ENCODE measurements around the gene TAS2R3. TPM values are rescaled to one million over a fixed set of nuclear protein-coding genes. Genes with fewer than 3 reads are reported as not detected.

Gene TAS2R3
- total and polyA plus RNA-seq, 2 of the 13 experiments (the other 11 are each of a cell fraction or from before 2014, with no cell fraction given), result 0.74 to 1.1 TPM

DNA sequence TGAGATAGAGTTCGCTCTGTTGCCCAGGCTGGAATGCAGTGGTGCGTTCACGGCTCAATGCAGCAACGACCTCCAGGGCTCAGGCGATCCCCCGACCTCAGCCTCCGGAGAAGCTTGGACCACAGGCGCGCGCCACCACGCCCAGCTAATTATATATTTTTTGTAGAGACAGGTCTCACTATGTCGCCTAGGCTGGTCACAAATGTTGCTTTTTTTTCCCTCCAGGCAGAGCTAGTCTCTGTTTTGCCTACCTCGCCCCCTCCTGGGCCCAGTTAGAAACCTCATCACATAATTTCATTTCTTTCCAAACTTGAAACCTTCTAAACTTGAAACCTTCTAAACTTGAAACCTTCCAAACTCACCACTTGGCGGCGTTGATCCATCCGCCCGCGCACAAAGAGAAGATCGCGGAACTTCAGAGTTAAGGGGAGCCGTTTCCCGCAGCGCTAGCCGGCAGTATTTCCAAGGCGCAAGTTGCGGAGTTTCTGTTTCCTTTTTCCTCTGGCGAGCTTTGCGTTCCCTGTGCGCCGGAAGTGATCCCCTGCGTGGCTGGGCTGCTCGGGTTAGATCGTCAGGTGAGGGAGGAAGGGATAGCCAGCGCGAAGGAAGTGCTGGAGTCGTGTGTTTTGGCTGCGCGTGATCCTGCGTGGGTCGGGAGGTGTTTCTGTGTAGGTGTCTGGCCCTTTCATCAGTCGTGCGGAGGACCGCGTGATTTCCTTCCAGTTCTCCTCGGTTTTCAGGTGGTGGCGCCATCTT lies 25.9 kb upstream of the TAS2R3 start, which contains the start of gene SSBP1 (continued):
- TF ChIP-seq, protein P1, sequence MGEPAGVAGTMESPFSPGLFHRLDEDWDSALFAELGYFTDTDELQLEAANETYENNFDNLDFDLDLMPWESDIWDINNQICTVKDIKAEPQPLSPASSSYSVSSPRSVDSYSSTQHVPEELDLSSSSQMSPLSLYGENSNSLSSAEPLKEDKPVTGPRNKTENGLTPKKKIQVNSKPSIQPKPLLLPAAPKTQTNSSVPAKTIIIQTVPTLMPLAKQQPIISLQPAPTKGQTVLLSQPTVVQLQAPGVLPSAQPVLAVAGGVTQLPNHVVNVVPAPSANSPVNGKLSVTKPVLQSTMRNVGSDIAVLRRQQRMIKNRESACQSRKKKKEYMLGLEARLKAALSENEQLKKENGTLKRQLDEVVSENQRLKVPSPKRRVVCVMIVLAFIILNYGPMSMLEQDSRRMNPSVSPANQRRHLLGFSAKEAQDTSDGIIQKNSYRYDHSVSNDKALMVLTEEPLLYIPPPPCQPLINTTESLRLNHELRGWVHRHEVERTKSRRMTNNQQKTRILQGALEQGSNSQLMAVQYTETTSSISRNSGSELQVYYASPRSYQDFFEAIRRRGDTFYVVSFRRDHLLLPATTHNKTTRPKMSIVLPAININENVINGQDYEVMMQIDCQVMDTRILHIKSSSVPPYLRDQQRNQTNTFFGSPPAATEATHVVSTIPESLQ (CRISPR knock-in tag; conservative IDR thresholded peaks at IDR 0.05), result no peak
- TF ChIP-seq ZNF7 (CRISPR knock-in tag; IDR thresholded peaks at IDR 0.05) (no peak), SRSF9 (IDR thresholded peaks at IDR 0.05; ENCODE audit: borderline replicate concordance, insufficient read depth, low read depth, low read length, poor library complexity, severe bottlenecking) (no peak), FOXP1 (IDR thresholded peaks at IDR 0.05) (no peak), FOXP1 (CRISPR knock-in tag; IDR thresholded peaks at IDR 0.05) (peak; percentile 57; the same call in 1 of the 2 replicates), HNRNPLL (IDR thresholded peaks at IDR 0.05; ENCODE audit: low read depth, low read length, poor library complexity, severe bottlenecking) (peak; percentile 94), FOXA3 (CRISPR knock-in tag; IDR thresholded peaks at IDR 0.05) (peak; percentile 88), ZFY (CRISPR knock-in tag; IDR thresholded peaks at IDR 0.05) (peak; percentile 61; the same call in 1 of the 2 replicates), SUZ12 (IDR thresholded peaks at IDR 0.05; ENCODE audit: low read depth, low read length) (no peak), SIN3B (IDR thresholded peaks at IDR 0.05; ENCODE audit: low read length) (peak; percentile 88), SRSF1 (optimal IDR thresholded peaks at IDR 0.05; ENCODE audit: low read depth, low read length) (peak; percentile 27)
- TF ChIP-seq, protein P2, sequence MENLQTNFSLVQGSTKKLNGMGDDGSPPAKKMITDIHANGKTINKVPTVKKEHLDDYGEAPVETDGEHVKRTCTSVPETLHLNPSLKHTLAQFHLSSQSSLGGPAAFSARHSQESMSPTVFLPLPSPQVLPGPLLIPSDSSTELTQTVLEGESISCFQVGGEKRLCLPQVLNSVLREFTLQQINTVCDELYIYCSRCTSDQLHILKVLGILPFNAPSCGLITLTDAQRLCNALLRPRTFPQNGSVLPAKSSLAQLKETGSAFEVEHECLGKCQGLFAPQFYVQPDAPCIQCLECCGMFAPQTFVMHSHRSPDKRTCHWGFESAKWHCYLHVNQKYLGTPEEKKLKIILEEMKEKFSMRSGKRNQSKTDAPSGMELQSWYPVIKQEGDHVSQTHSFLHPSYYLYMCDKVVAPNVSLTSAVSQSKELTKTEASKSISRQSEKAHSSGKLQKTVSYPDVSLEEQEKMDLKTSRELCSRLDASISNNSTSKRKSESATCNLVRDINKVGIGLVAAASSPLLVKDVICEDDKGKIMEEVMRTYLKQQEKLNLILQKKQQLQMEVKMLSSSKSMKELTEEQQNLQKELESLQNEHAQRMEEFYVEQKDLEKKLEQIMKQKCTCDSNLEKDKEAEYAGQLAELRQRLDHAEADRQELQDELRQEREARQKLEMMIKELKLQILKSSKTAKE (CRISPR knock-in tag; IDR thresholded peaks at IDR 0.05; ENCODE audit: borderline replicate concordance), result no peak
- TF ChIP-seq, protein P3, sequence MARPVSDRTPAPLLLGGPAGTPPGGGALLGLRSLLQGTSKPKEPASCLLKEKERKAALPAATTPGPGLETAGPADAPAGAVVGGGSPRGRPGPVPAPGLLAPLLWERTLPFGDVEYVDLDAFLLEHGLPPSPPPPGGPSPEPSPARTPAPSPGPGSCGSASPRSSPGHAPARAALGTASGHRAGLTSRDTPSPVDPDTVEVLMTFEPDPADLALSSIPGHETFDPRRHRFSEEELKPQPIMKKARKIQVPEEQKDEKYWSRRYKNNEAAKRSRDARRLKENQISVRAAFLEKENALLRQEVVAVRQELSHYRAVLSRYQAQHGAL (CRISPR knock-in tag; IDR thresholded peaks at IDR 0.05; ENCODE audit: not compliant biosample characterization), result no peak
- TF ChIP-seq, protein P4, sequence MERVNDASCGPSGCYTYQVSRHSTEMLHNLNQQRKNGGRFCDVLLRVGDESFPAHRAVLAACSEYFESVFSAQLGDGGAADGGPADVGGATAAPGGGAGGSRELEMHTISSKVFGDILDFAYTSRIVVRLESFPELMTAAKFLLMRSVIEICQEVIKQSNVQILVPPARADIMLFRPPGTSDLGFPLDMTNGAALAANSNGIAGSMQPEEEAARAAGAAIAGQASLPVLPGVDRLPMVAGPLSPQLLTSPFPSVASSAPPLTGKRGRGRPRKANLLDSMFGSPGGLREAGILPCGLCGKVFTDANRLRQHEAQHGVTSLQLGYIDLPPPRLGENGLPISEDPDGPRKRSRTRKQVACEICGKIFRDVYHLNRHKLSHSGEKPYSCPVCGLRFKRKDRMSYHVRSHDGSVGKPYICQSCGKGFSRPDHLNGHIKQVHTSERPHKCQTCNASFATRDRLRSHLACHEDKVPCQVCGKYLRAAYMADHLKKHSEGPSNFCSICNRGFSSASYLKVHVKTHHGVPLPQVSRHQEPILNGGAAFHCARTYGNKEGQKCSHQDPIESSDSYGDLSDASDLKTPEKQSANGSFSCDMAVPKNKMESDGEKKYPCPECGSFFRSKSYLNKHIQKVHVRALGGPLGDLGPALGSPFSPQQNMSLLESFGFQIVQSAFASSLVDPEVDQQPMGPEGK (CRISPR knock-in tag; IDR thresholded peaks at IDR 0.05), result peak; percentile 29; the same call in 1 of the 2 replicates
- TF ChIP-seq, protein P5, sequence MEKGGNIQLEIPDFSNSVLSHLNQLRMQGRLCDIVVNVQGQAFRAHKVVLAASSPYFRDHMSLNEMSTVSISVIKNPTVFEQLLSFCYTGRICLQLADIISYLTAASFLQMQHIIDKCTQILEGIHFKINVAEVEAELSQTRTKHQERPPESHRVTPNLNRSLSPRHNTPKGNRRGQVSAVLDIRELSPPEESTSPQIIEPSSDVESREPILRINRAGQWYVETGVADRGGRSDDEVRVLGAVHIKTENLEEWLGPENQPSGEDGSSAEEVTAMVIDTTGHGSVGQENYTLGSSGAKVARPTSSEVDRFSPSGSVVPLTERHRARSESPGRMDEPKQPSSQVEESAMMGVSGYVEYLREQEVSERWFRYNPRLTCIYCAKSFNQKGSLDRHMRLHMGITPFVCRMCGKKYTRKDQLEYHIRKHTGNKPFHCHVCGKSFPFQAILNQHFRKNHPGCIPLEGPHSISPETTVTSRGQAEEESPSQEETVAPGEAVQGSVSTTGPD (CRISPR knock-in tag; IDR thresholded peaks at IDR 0.05), result no peak
- TF ChIP-seq, protein P6, sequence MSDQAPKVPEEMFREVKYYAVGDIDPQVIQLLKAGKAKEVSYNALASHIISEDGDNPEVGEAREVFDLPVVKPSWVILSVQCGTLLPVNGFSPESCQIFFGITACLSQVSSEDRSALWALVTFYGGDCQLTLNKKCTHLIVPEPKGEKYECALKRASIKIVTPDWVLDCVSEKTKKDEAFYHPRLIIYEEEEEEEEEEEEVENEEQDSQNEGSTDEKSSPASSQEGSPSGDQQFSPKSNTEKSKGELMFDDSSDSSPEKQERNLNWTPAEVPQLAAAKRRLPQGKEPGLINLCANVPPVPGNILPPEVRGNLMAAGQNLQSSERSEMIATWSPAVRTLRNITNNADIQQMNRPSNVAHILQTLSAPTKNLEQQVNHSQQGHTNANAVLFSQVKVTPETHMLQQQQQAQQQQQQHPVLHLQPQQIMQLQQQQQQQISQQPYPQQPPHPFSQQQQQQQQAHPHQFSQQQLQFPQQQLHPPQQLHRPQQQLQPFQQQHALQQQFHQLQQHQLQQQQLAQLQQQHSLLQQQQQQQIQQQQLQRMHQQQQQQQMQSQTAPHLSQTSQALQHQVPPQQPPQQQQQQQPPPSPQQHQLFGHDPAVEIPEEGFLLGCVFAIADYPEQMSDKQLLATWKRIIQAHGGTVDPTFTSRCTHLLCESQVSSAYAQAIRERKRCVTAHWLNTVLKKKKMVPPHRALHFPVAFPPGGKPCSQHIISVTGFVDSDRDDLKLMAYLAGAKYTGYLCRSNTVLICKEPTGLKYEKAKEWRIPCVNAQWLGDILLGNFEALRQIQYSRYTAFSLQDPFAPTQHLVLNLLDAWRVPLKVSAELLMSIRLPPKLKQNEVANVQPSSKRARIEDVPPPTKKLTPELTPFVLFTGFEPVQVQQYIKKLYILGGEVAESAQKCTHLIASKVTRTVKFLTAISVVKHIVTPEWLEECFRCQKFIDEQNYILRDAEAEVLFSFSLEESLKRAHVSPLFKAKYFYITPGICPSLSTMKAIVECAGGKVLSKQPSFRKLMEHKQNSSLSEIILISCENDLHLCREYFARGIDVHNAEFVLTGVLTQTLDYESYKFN (CRISPR knock-in tag; conservative IDR thresholded peaks at IDR 0.05), result peak; percentile 38; the same call in 1 of the 2 replicates
